ENCODE data around the gene SMIM35.

The SMIM35 gene

DNA sequence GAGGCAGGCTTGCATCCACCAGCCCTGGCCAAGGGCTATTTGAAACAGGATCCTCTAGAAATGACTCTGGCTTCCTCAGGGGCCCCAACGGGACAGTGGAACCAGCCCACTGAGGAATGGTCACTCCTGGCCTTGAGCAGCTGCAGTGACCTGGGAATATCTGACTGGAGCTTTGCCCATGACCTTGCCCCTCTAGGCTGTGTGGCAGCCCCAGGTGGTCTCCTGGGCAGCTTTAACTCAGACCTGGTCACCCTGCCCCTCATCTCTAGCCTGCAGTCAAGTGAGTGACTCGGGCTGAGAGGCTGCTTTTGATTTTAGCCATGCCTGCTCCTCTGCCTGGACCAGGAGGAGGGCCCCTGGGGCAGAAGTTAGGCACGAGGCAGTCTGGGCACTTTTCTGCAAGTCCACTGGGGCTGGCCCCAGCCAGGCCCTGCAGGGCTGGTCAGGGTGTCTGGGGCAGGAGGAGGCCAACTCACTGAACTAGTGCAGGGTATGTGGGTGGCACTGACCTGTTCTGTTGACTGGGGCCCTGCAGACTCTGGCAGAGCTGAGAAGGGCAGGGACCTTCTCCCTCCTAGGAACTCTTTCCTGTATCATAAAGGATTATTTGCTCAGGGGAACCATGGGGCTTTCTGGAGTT, 87.3 kb downstream of the SMIM35 start:
- ChIA-PET CTCF (no interaction called here), POLR2A (no interaction called here)
- no peak for TF ChIP-seq BHLHE40 (IDR thresholded peaks at IDR 0.05; ENCODE audit: borderline replicate concordance)
- TF ChIP-seq, protein P1, sequence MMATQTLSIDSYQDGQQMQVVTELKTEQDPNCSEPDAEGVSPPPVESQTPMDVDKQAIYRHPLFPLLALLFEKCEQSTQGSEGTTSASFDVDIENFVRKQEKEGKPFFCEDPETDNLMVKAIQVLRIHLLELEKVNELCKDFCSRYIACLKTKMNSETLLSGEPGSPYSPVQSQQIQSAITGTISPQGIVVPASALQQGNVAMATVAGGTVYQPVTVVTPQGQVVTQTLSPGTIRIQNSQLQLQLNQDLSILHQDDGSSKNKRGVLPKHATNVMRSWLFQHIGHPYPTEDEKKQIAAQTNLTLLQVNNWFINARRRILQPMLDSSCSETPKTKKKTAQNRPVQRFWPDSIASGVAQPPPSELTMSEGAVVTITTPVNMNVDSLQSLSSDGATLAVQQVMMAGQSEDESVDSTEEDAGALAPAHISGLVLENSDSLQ (IDR thresholded peaks at IDR 0.05), result no peak
- TF ChIP-seq FOXK2 (IDR thresholded peaks at IDR 0.05), result no peak
- no peak for TF ChIP-seq ARNT (IDR thresholded peaks at IDR 0.05)
- no peak for TF ChIP-seq CTBP1 (IDR thresholded peaks at IDR 0.05; ENCODE audit: borderline replicate concordance)
- no peak for TF ChIP-seq ZNF384 (IDR thresholded peaks at IDR 0.05)
- DNase-seq (ENCODE audit: extremely low spot score), result no peak

DNA sequence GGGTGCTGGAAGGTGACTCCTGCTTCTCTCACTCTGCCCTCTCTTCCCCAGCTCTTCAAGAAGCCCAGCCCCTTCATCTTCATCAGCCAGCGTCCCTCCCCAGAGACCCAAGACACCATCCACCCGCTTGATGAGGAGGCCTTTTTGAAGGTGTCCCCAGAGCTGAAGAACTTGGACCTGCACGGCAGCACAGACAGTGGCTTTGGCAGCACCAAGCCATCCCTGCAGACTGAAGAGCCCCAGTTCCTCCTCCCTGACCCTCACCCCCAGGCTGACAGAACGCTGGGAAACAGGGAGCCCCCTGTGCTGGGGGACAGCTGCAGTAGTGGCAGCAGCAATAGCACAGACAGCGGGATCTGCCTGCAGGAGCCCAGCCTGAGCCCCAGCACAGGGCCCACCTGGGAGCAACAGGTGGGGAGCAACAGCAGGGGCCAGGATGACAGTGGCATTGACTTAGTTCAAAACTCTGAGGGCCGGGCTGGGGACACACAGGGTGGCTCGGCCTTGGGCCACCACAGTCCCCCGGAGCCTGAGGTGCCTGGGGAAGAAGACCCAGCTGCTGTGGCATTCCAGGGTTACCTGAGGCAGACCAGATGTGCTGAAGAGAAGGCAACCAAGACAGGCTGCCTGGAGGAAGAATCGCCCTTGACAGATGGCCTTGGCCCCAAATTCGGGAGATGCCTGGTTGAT, 88.0 kb downstream of the SMIM35 start:
- no peak for DNase-seq (ENCODE audit: extremely low spot score)
- ChIA-PET CTCF (no interaction called here), POLR2A (no interaction called here)
- no peak for TF ChIP-seq ELF4 (IDR thresholded peaks at IDR 0.05)
- TF ChIP-seq L3MBTL2 (conservative IDR thresholded peaks at IDR 0.05), result no peak
- no peak for TF ChIP-seq SUZ12 (IDR thresholded peaks at IDR 0.05)
- TF ChIP-seq, protein P1 (IDR thresholded peaks at IDR 0.05), result no peak
- no peak for TF ChIP-seq FOXM1 (IDR thresholded peaks at IDR 0.05; ENCODE audit: borderline replicate concordance)
- no peak for TF ChIP-seq ZNF384 (IDR thresholded peaks at IDR 0.05)
- no peak for TF ChIP-seq SP1 (IDR thresholded peaks at IDR 0.05)
- no peak for TF ChIP-seq FOXA1 (IDR thresholded peaks at IDR 0.05)
- TF ChIP-seq BHLHE40 (IDR thresholded peaks at IDR 0.05; ENCODE audit: borderline replicate concordance), result no peak
- no peak for TF ChIP-seq NFRKB (IDR thresholded peaks at IDR 0.05)
- TF ChIP-seq HDGF (IDR thresholded peaks at IDR 0.05; ENCODE audit: borderline replicate concordance), result no peak
- no peak for TF ChIP-seq LEF1 (IDR thresholded peaks at IDR 0.05; ENCODE audit: borderline replicate concordance)
- no peak for TF ChIP-seq ARNT (IDR thresholded peaks at IDR 0.05)
- TF ChIP-seq TARDBP (IDR thresholded peaks at IDR 0.05), result no peak
- no peak for TF ChIP-seq FOXK2 (IDR thresholded peaks at IDR 0.05)
- no peak for TF ChIP-seq CTBP1 (IDR thresholded peaks at IDR 0.05; ENCODE audit: borderline replicate concordance)

DNA sequence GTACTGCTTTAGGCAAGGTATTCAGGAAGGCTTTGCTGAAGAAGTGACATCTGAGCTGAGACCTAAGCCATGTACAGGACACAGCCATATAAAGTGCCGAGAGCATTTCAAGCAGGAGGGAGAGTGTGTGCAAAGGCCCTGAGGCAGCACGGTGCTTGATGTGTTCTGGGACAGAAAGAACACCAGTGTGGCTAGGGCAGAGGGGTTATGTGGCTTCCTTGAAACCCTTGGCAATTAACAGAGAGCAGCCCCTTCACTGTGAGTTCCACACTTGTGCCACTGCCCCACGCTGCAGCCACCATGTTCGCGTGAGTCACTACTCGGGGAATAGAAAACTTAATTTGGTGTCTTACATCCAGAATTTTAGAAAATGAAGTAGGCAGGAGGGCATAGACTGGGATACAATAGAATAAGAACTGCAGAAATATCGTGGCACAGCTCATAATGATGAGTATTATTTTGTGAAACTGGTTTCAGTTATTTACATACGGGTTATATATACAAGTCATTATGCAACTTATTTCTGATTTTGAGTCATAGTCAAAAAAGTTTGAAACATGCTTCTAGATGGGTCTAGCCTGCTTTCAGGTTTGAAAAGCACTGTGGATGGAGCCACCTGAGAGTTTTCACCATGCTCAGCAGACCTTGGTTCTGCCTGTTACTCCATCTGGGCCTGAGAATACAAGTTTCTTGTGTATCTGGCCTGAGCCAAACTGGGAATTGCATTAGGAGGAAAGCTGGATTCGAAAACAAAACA, 88.8 kb downstream of the SMIM35 start:
- TF ChIP-seq, protein P1 (IDR thresholded peaks at IDR 0.05), result no peak
- no peak for TF ChIP-seq SP1 (IDR thresholded peaks at IDR 0.05)
- no peak for TF ChIP-seq ZNF384 (IDR thresholded peaks at IDR 0.05)
- TF ChIP-seq NFRKB (IDR thresholded peaks at IDR 0.05), result no peak
- no peak for TF ChIP-seq FOXK2 (IDR thresholded peaks at IDR 0.05)
- no peak for TF ChIP-seq ELF4 (IDR thresholded peaks at IDR 0.05)
- TF ChIP-seq FOXA1 (IDR thresholded peaks at IDR 0.05), result no peak
- TF ChIP-seq BHLHE40 (IDR thresholded peaks at IDR 0.05; ENCODE audit: borderline replicate concordance), result no peak
- no peak for TF ChIP-seq L3MBTL2 (conservative IDR thresholded peaks at IDR 0.05)
- TF ChIP-seq CTBP1 (IDR thresholded peaks at IDR 0.05; ENCODE audit: borderline replicate concordance), result no peak
- TF ChIP-seq ARNT (IDR thresholded peaks at IDR 0.05), result no peak
- no peak for TF ChIP-seq HDGF (IDR thresholded peaks at IDR 0.05; ENCODE audit: borderline replicate concordance)
- no peak for TF ChIP-seq FOXM1 (IDR thresholded peaks at IDR 0.05; ENCODE audit: borderline replicate concordance)
- no peak for TF ChIP-seq LEF1 (IDR thresholded peaks at IDR 0.05; ENCODE audit: borderline replicate concordance)
- TF ChIP-seq SUZ12 (IDR thresholded peaks at IDR 0.05), result no peak
- no peak for TF ChIP-seq TARDBP (IDR thresholded peaks at IDR 0.05)
- CTCF ChIA-PET, result no interaction called here
- POLR2A ChIA-PET, result no interaction called here
- no peak for DNase-seq (ENCODE audit: extremely low spot score)

DNA sequence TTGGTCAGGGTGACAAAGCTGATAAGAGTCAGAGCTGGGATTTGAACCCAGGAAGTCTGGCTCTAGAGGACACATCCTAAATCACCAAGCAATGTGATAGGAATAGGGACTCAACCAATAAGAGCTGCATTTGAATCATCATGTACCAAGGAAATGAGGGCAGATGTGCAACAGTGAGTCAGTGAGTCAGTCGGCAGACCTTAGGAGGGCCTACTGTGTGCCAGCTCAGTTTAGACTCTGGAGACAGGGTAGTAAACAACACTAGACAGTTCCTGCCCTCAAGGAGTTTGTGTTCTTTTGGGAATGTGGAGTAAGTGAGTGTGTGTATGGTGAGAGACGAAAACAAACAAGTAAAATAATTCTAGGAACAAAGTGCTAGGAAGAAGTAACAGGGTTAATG, 89.4 kb downstream of the SMIM35 start:
- POLR2A ChIA-PET, result no interaction called here
- TF ChIP-seq TARDBP (IDR thresholded peaks at IDR 0.05) (no peak), NFRKB (IDR thresholded peaks at IDR 0.05) (no peak), CTBP1 (IDR thresholded peaks at IDR 0.05; ENCODE audit: borderline replicate concordance) (no peak), FOXA1 (IDR thresholded peaks at IDR 0.05) (no peak), SUZ12 (IDR thresholded peaks at IDR 0.05) (no peak), LEF1 (IDR thresholded peaks at IDR 0.05; ENCODE audit: borderline replicate concordance) (no peak), FOXK2 (IDR thresholded peaks at IDR 0.05) (no peak), SP1 (IDR thresholded peaks at IDR 0.05) (no peak), ELF4 (IDR thresholded peaks at IDR 0.05) (no peak)
- TF ChIP-seq, protein P1 (IDR thresholded peaks at IDR 0.05), result no peak
- CTCF ChIA-PET, result no interaction called here
- no peak for DNase-seq (ENCODE audit: extremely low spot score)

DNA sequence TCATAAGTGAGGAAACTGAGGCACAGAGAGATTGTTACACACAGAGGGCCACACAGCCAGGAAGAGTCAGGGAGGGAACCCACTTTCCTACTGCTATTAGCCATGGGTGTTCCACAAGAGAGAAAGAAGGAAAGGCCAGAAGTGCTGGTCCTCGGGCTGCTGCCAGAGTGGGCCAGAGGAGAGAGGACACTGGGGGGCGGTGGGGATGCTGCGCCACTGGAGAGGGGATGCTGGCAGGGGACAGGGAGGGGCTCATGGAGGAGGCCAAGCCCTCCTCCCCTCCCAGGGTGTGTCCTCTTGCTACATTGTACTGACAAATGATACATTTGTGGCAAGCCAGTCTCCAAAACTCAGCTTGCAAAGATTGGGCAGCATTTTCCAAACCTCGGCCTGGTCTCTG, 90.7 kb downstream of the SMIM35 start:
- CTCF ChIA-PET, result interaction anchor here (0.7 kb wide), 1 partner anchor 179 kb away, joined by 4 read pairs; no protein-coding TSS in a partner anchor
- TF ChIP-seq CTBP1 (IDR thresholded peaks at IDR 0.05; ENCODE audit: borderline replicate concordance), result no peak
- TF ChIP-seq SP1 (IDR thresholded peaks at IDR 0.05), result no peak
- no peak for TF ChIP-seq ELF4 (IDR thresholded peaks at IDR 0.05)
- TF ChIP-seq FOXM1 (IDR thresholded peaks at IDR 0.05; ENCODE audit: borderline replicate concordance), result no peak
- TF ChIP-seq LEF1 (IDR thresholded peaks at IDR 0.05; ENCODE audit: borderline replicate concordance), result no peak
- TF ChIP-seq BHLHE40 (IDR thresholded peaks at IDR 0.05; ENCODE audit: borderline replicate concordance), result no peak
- no peak for TF ChIP-seq L3MBTL2 (conservative IDR thresholded peaks at IDR 0.05)
- TF ChIP-seq TARDBP (IDR thresholded peaks at IDR 0.05), result no peak
- no peak for TF ChIP-seq NFRKB (IDR thresholded peaks at IDR 0.05)
- POLR2A ChIA-PET, result no interaction called here
- no peak for DNase-seq (ENCODE audit: extremely low spot score)
